ENCODE measurements around the gene EGFL7.

Gene EGFL7

GRCh38 chr9:136720898-136721338 lies 58.2 kb downstream of the EGFL7 start:
- Histone ChIP-seq H3K4me1 (no peaks in the 10 kb centered on the region), H3K36me3 (ENCODE audit: control insufficient read depth, insufficient read depth, low read length) (no peaks in the 10 kb centered on the region), H3K27ac (no peak overlapping the region), H3K9ac (no peak overlapping the region), H3K27me3 (ENCODE audit: control insufficient read depth, insufficient read depth, low read length) (no peaks in the 10 kb centered on the region), H3K79me2 (no peaks in the 10 kb centered on the region), H3K4me3 (ENCODE audit: low read depth, low read length) (no peak overlapping the region), H3K9me3 (ENCODE audit: control insufficient read depth, low read length) (no peaks in the 10 kb centered on the region), H3K4me2 (ENCODE audit: low read length) (no peak overlapping the region), H2AFZ (no peak overlapping the region)
- no peak for TF ChIP-seq CTCF (IDR thresholded peaks at IDR 0.05)

GRCh38 chr9:136721339-136722092 lies 58.8 kb downstream of the EGFL7 start:
- TF ChIP-seq CTCF (IDR thresholded peaks at IDR 0.05) = no peak
- no peak overlapping the region for H3K27ac ChIP-seq
- H3K36me3 ChIP-seq (ENCODE audit: control insufficient read depth, insufficient read depth, low read length) = no peaks in the 10 kb centered on the region
- H3K79me2 ChIP-seq = no peaks in the 10 kb centered on the region
- no peak overlapping the region for H3K4me3 ChIP-seq (ENCODE audit: low read depth, low read length)
- no peak overlapping the region for H2AFZ ChIP-seq
- H3K9ac ChIP-seq = no peak overlapping the region
- H3K4me2 ChIP-seq (ENCODE audit: low read length) = no peak overlapping the region
- H3K9me3 ChIP-seq (ENCODE audit: control insufficient read depth, low read length) = no peaks in the 10 kb centered on the region
- no peaks in the 10 kb centered on the region for H3K4me1 ChIP-seq
- H3K27me3 ChIP-seq (ENCODE audit: control insufficient read depth, insufficient read depth, low read length) = no peaks in the 10 kb centered on the region
